KBM-7 (cell line): Measurements from ENCODE around the gene KAT7.

Experiments used
- DNase-seq: peaks from one replicate; pipeline ENCODE4 v3.0.0-alpha.2; 2015
- in situ Hi-C: fragments of 300-500 bp; cut with MboI; formaldehyde crosslinking; loops from 2 replicates; pipeline ENCODE4 v1.14.3; 2020; ENCODE audit warnings: low sequenced_read_pairs, low pct_unique_long_range_greater_than_20kb, mixed read lengths

The KAT7 gene

DNA sequence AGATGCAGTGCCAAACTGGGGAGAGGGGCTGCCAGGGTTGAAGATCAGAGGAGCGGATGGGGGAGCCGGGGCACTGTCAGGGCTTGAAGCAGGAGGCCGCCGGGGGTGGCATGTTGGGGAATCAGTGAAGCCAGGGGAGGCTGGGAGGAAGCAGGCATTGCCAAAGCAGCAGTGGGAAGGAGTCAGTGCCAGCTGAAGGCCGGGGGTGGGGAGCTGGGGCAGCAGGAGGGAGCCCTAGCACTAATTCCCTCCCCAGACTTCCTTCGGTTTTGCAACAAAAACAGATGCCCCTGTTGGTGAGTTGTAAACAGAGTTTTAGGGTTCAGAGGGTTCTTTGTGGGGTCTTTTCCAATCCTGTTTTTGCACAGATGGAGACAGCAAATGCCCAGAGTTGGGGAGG, 70.3 kb downstream of the KAT7 start:
- no peak for DNase-seq

GRCh38 chr17:49859991-49860953, 71.8 kb downstream of the KAT7 start:
- no peak for DNase-seq
- in situ Hi-C loops = loop anchor here (10.0 kb wide), 1 partner anchor 145 kb away; no protein-coding TSS in a partner anchor

More for the DNA sequence above, 70.3 kb downstream of the KAT7 start:
- in situ Hi-C loops = no loop called here

DNA sequence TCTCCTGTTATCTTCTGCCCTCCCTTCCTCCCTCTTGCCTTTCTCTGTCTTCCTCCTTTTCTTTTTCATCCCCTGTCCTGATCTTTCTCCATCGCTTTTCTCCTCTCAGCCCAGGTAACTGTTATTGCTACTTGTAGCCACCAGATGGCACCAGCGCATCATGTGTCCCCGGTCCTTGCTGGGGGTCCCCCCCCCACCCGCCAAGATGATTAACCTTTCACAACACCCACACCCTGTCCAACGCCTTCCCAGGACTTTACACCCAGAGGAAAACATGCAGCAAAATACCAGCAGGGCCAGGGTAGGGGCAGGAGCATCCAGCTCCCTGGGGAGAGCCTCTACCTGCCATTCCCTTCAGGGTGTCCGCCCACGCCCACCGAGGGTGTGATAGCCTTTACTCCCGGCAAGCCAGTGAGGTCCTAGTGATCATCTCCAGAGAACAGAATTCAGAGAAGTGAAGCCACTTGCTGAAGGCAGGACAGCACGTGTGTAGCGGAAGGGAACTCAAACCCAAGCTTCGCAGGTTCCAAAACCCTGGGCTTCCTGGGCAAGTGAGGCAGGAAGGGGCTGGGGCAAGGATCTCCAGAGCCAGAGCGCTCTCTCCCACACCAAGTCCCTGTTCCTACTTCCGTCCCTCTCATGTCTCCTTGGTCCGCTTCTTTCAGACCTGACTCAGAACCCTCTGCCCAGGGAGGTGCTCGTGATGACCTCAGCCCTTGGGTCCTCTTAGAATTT, 72.8 kb downstream of the KAT7 start:
- in situ Hi-C loops = loop anchor here (10.0 kb wide), 1 partner anchor 143 kb away; no protein-coding TSS in a partner anchor

GRCh38 chr17:49862781-49863331, 74.4 kb downstream of the KAT7 start:
- no peak for DNase-seq
- in situ Hi-C loops = loop anchor here (10.0 kb wide), 1 partner anchor 142 kb away; no protein-coding TSS in a partner anchor

More for the DNA sequence above, 72.8 kb downstream of the KAT7 start:
- peak; percentile 68 for DNase-seq

DNA sequence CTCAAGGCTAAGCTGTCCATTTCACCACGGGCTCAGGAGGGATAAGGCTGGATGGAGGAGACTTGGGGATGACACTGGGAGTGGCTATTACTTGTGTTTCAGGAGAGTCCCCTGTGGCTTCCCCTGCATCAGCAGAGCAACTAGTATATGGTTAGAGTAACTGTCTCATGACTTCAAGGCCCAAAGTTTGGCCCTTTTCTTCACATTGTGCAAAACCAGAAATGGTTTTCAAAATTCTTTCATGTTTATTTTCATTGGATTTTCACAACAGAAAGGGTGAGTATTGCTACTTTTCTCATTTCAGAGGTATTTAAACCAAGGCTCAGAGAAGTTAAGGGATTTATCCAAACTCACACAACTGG, 77.5 kb downstream of the KAT7 start:
- in situ Hi-C loops = loop anchor here (10.0 kb wide), 1 partner anchor 139 kb away; no protein-coding TSS in a partner anchor
- no peak for DNase-seq

DNA sequence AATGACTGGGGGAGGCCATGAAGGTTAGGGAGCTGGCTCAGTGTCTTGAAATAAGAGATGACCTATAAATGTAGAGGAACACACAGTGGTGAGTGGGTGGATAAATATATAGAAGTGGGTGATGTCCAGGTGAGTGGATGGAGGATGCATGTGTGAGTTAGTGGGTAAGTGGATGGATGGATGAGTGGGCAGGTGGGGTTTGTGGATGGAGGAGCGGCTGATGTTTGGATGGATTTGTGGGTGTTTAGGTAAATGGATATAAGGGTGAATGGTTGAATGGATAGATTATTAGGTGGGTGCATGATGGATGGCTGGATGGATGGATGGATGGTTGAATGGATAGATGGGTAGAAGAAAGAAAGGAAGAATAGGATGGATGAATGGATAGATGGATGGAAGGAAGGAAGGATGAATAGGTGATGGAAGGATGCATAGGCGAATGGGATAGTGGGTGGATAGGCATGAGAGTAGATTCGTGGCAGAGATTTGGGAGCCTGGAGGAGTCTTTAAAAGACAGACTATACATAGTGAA, 78.5 kb downstream of the KAT7 start:
- in situ Hi-C loops = loop anchor here (10.0 kb wide), 1 partner anchor 138 kb away; no protein-coding TSS in a partner anchor
- no peak for DNase-seq

DNA sequence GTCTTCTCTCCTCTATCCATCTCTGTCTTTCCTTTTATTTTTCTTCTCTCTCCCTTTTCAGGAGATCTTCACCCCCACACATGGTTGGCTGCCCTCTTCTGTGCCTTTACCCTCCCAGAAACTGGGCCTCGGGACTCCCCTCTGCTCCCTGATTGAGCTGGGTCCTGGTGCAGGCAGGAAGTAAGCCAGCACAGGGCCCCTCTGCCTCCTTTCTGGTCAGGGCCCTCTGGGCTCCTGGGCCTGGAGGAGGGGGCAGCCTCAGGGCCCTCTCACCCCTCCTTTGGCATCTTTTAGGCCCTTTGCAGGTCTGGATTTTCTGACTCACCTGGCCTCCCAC, 80.5 kb downstream of the KAT7 start:
- no peak for DNase-seq
- in situ Hi-C loops = loop anchor here (10.0 kb wide), 1 partner anchor 136 kb away; no protein-coding TSS in a partner anchor

DNA sequence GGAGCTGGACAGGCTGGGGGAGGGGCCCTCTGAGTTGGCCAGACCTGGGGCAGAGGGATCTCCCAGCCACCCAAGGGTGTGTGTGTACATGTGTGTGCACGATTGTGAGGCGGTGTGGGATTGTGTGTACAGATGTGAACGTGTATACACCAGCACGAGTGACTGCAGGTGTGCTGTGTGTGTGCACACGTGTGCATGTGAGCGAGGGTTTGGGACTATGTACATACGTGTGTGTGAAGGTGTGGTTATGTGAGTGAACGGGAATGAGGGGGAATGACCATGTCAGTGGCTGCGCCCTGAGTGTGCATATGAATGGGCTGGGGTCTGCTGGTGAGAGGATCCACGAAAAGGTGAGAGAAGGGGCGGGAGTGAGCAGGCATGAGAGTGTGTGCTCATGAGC, 81.8 kb downstream of the KAT7 start:
- DNase-seq = no peak
- in situ Hi-C loops = no loop called here

GRCh38 chr17:49871211-49871610, 82.7 kb downstream of the KAT7 start:
- in situ Hi-C loops = no loop called here
- DNase-seq = no peak

DNA sequence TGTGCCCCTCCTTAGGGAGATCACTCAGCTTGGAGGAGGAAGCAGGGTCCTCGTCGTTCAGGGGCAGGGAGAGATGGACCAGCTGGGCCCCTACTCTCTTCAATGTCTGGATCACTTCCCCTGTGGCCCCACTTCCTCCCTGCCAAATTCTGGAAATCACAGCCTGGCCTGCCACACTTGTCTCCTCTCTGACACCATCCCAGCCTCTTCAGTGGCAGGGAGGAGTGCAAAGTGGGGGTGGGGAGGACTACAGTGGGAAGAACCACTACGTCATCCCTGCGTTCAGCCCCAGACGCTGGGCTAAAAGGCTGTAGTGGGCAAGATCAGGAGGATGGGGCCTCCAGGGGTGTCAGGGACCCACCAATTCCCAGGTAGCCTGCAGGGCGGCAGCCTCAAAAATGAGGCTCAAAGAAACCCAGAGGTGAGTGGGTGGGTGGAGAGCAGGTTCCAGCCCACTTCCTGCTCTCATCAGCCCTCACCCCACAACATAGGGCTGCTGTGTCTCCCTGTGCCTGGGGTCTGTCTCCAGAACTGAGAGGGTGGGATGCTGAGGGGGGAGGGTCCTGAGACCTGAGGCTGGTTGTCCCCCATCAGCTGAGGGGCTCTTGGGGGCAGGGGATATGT, 84.4 kb downstream of the KAT7 start:
- in situ Hi-C loops = no loop called here
- DNase-seq = no peak

GRCh38 chr17:49873466-49873865, 85.0 kb downstream of the KAT7 start:
- DNase-seq = no peak
- in situ Hi-C loops = no loop called here

GRCh38 chr17:49873926-49874325, 85.4 kb downstream of the KAT7 start:
- DNase-seq = no peak
- in situ Hi-C loops = no loop called here

DNA sequence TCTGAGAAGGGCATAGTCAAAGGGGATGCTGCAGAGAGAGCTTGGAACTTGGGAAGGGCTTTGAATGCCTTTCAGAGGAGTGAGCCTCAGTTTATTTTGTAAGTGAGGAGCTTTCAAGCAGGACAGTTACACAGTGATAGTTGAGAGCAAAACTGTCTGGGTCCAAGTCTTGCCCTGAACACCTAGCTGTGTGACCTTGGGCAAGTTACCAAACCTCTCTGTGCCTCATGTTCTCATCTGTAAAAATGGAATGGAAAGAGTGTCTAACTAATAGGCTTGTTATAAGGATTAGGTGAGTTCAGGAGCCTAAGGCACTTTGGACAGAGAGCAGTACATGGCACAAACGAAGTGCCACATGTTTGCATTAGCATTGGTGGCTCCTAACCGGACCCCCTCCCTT, 86.4 kb downstream of the KAT7 start:
- in situ Hi-C loops = no loop called here

DNA sequence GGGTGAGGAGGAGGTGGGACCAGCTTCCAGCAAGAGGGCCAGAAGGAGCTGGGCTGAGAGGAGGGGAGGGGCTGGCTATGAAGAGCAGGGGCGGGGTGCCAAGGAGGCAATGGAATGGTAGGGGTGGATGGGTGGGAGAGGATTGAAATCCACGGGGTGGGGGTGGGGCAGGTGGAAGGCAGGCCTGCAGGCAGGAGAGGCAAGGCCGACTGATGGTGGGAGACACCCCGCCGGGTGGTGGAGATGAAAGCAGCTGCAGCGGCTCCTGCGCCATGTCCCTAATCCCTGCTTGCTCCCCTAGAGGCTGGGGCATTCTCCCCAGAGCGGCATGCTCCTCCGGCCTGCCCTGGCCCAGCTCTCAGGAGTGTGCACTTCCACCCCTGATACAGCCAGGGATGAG, 87.2 kb downstream of the KAT7 start:
- in situ Hi-C loops = no loop called here
- no peak for DNase-seq

More for the DNA sequence above, 86.4 kb downstream of the KAT7 start:
- DNase-seq = no peak

- no peak for DNase-seq
- in situ Hi-C loops = no loop called here
These were observed 90.7 kb downstream of the KAT7 start for GRCh38 chr17:49878931-49879904.

DNA sequence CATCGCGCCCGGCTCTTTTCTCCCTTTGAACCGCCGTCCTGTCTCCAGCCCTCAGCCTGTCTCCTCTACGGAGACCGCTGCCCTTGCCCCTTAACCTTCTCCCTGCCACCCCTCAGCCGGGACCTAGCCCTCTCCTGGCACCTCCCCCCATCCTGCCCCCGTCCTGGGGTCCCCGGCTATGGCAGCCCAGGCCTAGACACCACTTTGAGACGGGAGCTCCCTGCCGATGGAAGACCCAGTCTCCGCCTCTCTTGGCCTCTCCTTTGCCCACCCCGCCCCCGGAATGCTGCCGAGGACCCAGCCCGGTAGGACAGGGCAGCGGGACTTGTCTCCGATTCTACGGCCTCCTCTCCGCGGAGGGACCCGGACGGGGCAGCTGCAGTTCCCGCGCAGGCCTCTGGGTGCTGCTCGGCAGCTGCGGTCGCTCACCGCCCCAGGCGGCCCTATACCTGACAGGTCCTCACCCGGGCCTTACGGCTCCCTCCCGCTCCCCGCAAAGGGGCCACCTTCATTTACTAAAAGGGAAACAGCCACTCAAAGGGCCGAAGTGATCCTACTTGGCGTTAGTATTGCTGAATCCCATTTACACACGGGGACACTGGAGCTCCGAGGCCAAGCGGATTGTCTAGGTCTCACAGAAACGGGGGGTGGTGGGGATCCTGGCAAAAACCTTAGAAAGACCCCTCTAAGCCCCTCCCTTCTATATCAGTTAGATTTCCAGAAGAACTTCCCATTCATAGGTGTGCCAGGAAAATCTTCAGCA, 92.0 kb downstream of the KAT7 start:
- in situ Hi-C loops = no loop called here
- DNase-seq = peak; percentile 75

GRCh38 chr17:49881054-49881402, 92.5 kb downstream of the KAT7 start:
- in situ Hi-C loops = no loop called here

More at GRCh38 chr17:49881054-49881402, 92.5 kb downstream of the KAT7 start:
- DNase-seq = no peak
